Neural cell (in vitro differentiated cells): Measurements from ENCODE around the gene EPHA5. TPM values are rescaled to one million over a fixed set of nuclear protein-coding genes. Genes with fewer than 3 reads are reported as not detected.

ENCODE experiments used
- H2AFZ ChIP-seq: fragments of 200-600, 300-800 bp; sonication (generic), shearing (Covaris generic); 2 replicates; pipeline ENCODE4 v1.6.0; 2014; ENCODE audit warnings: low read depth, mild to moderate bottlenecking, antibody characterized with exemption, low read length, moderate library complexity
- H3F3A ChIP-seq: fragments of 200-600 bp; shearing (Covaris generic); 2 replicates; pipeline ENCODE4 v1.6.1; 2016; ENCODE audit warnings: mild to moderate bottlenecking, moderate library complexity, mixed read lengths, antibody characterized with exemption, low read length; ENCODE audit not compliant: insufficient read depth, poor library complexity, severe bottlenecking
- H3K27ac ChIP-seq: fragments of 200-600, 300-800 bp; sonication (generic), shearing (Covaris generic); 2 replicates; pipeline ENCODE4 v1.5.1; 2014; ENCODE audit warnings: mild to moderate bottlenecking, low read length, moderate library complexity
- H3K27me3 ChIP-seq: fragments of 300-800, 200-600 bp; sonication (generic), shearing (Covaris generic); 2 replicates; pipeline ENCODE4 v1.6.0; 2014; ENCODE audit warnings: mild to moderate bottlenecking, low read depth, low read length, moderate library complexity; ENCODE audit not compliant: insufficient read depth
- H3K36me3 ChIP-seq: fragments of 300-800, 200-600 bp; sonication (generic), shearing (Covaris generic); 2 replicates; pipeline ENCODE4 v1.5.1; 2014; ENCODE audit warnings: mild to moderate bottlenecking, antibody characterized with exemption, low read length, moderate library complexity; ENCODE audit not compliant: insufficient read depth
- H3K4me2 ChIP-seq: fragments of 300-800, 200-600 bp; sonication (generic), shearing (Covaris generic); 2 replicates; pipeline ENCODE4 v1.6.0; 2014; ENCODE audit warnings: mild to moderate bottlenecking, low read length
- H3K4me3 ChIP-seq: fragments of 300-800, 200-600 bp; sonication (generic), shearing (Covaris generic); 2 replicates; pipeline ENCODE4 v1.5.1; 2014; ENCODE audit warnings: mild to moderate bottlenecking, low read length, moderate library complexity
- H3K79me2 ChIP-seq: fragments of 200-600 bp; shearing (Covaris generic); replicated peaks from 2 replicates; pipeline ENCODE4 v1.6.0; 2014; ENCODE audit warnings: mild to moderate bottlenecking, low read length, moderate library complexity; ENCODE audit not compliant: insufficient read depth
- H3K9ac ChIP-seq: fragments of 300-800, 200-600 bp; sonication (generic), shearing (Covaris generic); 2 replicates; pipeline ENCODE4 v1.6.1; 2016; ENCODE audit warnings: mild to moderate bottlenecking, low read length, mixed read lengths
- H3K9me2 ChIP-seq: fragments of 200-600 bp; shearing (Covaris generic); 2 replicates; pipeline ENCODE4 v1.6.1; 2016; ENCODE audit warnings: mild to moderate bottlenecking, low read length, mixed read lengths; ENCODE audit not compliant: insufficient read depth
- H3K9me3 ChIP-seq: fragments of 200-600, 300-800 bp; sonication (generic), shearing (Covaris generic); 2 replicates; pipeline ENCODE4 v1.6.1; 2016; ENCODE audit warnings: mild to moderate bottlenecking, mixed run types, low read length, moderate library complexity, mixed read lengths
- H4K20me1 ChIP-seq: fragments of 200-600 bp; shearing (Covaris generic); 2 replicates; pipeline ENCODE4 v1.6.1; 2016; ENCODE audit warnings: mild to moderate bottlenecking, mixed run types; ENCODE audit not compliant: insufficient read depth
- EP300 ChIP-seq: fragments of 450-650 bp; conservative IDR thresholded peaks from 2 replicates; pipeline ENCODE4 v1.6.1; 2014; ENCODE audit warnings: antibody characterized with exemption, mild to moderate bottlenecking, moderate library complexity; ENCODE audit not compliant: poor library complexity, severe bottlenecking
- EZH2 ChIP-seq: fragments of 200-600, 300-800 bp; shearing (Covaris generic), sonication (generic); IDR thresholded peaks from 2 replicates; pipeline ENCODE4 v1.6.1; 2014; ENCODE audit warnings: antibody characterized with exemption, low read length, borderline replicate concordance, mild to moderate bottlenecking; ENCODE audit not compliant: insufficient read depth, poor library complexity, severe bottlenecking
- MXI1 ChIP-seq: fragments of 450-650 bp; conservative IDR thresholded peaks from 2 replicates; pipeline ENCODE4 v1.6.1; 2014; ENCODE audit warnings: antibody characterized with exemption, mild to moderate bottlenecking; ENCODE audit not compliant: poor library complexity, severe bottlenecking
- POLR2AphosphoS5 ChIP-seq: IDR thresholded peaks from 2 replicates; pipeline ENCODE4 v1.6.1; 2012
- RAD21 ChIP-seq: fragments of 450-650 bp; conservative IDR thresholded peaks from 2 replicates; pipeline ENCODE4 v1.6.1; 2014; ENCODE audit warnings: antibody characterized with exemption, mild to moderate bottlenecking, moderate library complexity
- SMC3 ChIP-seq: fragments of 450-650 bp; conservative IDR thresholded peaks from 2 replicates; pipeline ENCODE4 v1.6.1; 2014; ENCODE audit warnings: antibody characterized with exemption, mild to moderate bottlenecking, moderate library complexity; ENCODE audit not compliant: poor library complexity
- TAF1 ChIP-seq: IDR thresholded peaks from 2 replicates; pipeline ENCODE4 v1.6.1; 2012; ENCODE audit warnings: low read depth
- polyA plus RNA-seq: library from polyadenylated mRNA; depleted of rRNA; stranded (reverse); fragments of >200 nt; gene quantifications from 2 replicates; pipeline ENCODE4 v1.2.3, GENCODE V29; 2014
- TF ChIP-seq, protein P1 (sequence below): IDR thresholded peaks from 2 replicates; pipeline ENCODE4 v1.6.1; 2012; ENCODE audit warnings: borderline replicate concordance
- TF ChIP-seq, protein P2 (sequence below): fragments of 450-650 bp; IDR thresholded peaks from 2 replicates; pipeline ENCODE4 v1.5.1; 2014; ENCODE audit warnings: antibody characterized with exemption, mild to moderate bottlenecking, moderate library complexity; ENCODE audit not compliant: poor library complexity, severe bottlenecking

EPHA5 gene
- polyA plus RNA-seq, 1 donor from 2014 or later, result 4.3 TPM

- Histone ChIP-seq H3K9me3 (no peaks in the 10 kb centered on the region), H3K36me3 (no peaks in the 10 kb centered on the region), H3K27me3 (no peaks in the 10 kb centered on the region), H3K79me2 (no peaks in the 10 kb centered on the region), H3K4me2 (no peak overlapping the region), H4K20me1 (no peaks in the 10 kb centered on the region), H2AFZ (no peak overlapping the region), H3K27ac (no peak overlapping the region), H3K9ac (no peak overlapping the region), H3K4me3 (no peak overlapping the region), H3K9me2 (no peaks in the 10 kb centered on the region), H3F3A (no peaks in the 10 kb centered on the region)
- TF ChIP-seq RAD21 (no peak), MXI1 (no peak), SMC3 (no peak), POLR2AphosphoS5 (no peak), TAF1 (no peak), EZH2 (no peak), EP300 (no peak)
- TF ChIP-seq, protein P1, sequence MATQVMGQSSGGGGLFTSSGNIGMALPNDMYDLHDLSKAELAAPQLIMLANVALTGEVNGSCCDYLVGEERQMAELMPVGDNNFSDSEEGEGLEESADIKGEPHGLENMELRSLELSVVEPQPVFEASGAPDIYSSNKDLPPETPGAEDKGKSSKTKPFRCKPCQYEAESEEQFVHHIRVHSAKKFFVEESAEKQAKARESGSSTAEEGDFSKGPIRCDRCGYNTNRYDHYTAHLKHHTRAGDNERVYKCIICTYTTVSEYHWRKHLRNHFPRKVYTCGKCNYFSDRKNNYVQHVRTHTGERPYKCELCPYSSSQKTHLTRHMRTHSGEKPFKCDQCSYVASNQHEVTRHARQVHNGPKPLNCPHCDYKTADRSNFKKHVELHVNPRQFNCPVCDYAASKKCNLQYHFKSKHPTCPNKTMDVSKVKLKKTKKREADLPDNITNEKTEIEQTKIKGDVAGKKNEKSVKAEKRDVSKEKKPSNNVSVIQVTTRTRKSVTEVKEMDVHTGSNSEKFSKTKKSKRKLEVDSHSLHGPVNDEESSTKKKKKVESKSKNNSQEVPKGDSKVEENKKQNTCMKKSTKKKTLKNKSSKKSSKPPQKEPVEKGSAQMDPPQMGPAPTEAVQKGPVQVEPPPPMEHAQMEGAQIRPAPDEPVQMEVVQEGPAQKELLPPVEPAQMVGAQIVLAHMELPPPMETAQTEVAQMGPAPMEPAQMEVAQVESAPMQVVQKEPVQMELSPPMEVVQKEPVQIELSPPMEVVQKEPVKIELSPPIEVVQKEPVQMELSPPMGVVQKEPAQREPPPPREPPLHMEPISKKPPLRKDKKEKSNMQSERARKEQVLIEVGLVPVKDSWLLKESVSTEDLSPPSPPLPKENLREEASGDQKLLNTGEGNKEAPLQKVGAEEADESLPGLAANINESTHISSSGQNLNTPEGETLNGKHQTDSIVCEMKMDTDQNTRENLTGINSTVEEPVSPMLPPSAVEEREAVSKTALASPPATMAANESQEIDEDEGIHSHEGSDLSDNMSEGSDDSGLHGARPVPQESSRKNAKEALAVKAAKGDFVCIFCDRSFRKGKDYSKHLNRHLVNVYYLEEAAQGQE, result no peak
- TF ChIP-seq, protein P2, sequence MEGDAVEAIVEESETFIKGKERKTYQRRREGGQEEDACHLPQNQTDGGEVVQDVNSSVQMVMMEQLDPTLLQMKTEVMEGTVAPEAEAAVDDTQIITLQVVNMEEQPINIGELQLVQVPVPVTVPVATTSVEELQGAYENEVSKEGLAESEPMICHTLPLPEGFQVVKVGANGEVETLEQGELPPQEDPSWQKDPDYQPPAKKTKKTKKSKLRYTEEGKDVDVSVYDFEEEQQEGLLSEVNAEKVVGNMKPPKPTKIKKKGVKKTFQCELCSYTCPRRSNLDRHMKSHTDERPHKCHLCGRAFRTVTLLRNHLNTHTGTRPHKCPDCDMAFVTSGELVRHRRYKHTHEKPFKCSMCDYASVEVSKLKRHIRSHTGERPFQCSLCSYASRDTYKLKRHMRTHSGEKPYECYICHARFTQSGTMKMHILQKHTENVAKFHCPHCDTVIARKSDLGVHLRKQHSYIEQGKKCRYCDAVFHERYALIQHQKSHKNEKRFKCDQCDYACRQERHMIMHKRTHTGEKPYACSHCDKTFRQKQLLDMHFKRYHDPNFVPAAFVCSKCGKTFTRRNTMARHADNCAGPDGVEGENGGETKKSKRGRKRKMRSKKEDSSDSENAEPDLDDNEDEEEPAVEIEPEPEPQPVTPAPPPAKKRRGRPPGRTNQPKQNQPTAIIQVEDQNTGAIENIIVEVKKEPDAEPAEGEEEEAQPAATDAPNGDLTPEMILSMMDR, result no peak
These were observed 368.1 kb downstream of the EPHA5 start for GRCh38 chr4:65302145-65302544.

DNA sequence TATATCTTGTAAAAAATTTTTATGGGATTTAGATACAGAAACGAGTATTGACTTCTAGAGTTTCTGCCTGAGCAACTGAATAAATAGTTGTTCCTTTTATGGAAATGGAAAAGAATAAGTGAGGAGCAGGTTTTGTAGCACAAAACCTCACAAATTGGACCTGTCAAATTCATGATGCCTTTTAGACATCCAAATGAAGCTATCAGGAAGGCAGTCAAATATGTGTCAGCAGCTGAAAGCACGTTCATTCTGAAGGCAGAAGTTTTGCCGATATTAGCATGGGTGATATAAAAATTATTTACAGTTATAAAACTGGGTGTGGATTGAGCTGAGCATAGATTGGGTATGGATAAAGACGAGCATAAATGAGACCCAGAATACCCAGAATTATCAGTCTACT lies 374.0 kb downstream of the EPHA5 start:
- no peaks in the 10 kb centered on the region for H3K79me2 ChIP-seq
- peak overlapping the region; percentile 21 for H3K4me2 ChIP-seq
- peak overlapping the region; percentile 47 for H3K27ac ChIP-seq
- H3K9me2 ChIP-seq, result no peaks in the 10 kb centered on the region
- no peaks in the 10 kb centered on the region for H3K9me3 ChIP-seq
- no peak overlapping the region for H2AFZ ChIP-seq
- no peaks in the 10 kb centered on the region for H4K20me1 ChIP-seq
- no peaks in the 10 kb centered on the region for H3K27me3 ChIP-seq
- no peak overlapping the region for H3K4me3 ChIP-seq
- H3F3A ChIP-seq, result no peaks in the 10 kb centered on the region
- TF ChIP-seq RAD21 (no peak), TAF1 (no peak), EZH2 (no peak), EP300 (peak; percentile 94), SMC3 (peak; percentile 17), POLR2AphosphoS5 (peak; percentile 73), MXI1 (no peak)
- TF ChIP-seq, protein P1, result peak; percentile 24
- TF ChIP-seq, protein P2, result no peak
- no peak overlapping the region for H3K9ac ChIP-seq
- no peaks in the 10 kb centered on the region for H3K36me3 ChIP-seq
